SU-DHL-6 (cell line): ENCODE measurements around the gene MUC5B.

Experiments
- H2AFZ ChIP-seq: fragments of 200-600 bp; sonication (generic); 2 replicates; pipeline ENCODE4 v1.6.1; 2014; ENCODE audit warnings: low read depth, mild to moderate bottlenecking, moderate library complexity, mixed read lengths, antibody characterized with exemption, low read length; ENCODE audit not compliant: severe bottlenecking
- H3F3A ChIP-seq: fragments of 200-600 bp; shearing (Covaris generic); 2 replicates; pipeline ENCODE4 v1.6.0; 2016; ENCODE audit warnings: antibody characterized with exemption, mild to moderate bottlenecking; ENCODE audit not compliant: insufficient read depth
- H3K27ac ChIP-seq: fragments of 200-600 bp; sonication (generic); 2 replicates; pipeline ENCODE4 v1.5.1; 2016; ENCODE audit warnings: low read depth, mild to moderate bottlenecking, low read length, moderate library complexity, mixed read lengths
- H3K27me3 ChIP-seq: fragments of 200-600 bp; sonication (generic), shearing (Covaris generic); 2 replicates; pipeline ENCODE4 v1.6.0; 2014; ENCODE audit warnings: mild to moderate bottlenecking, low read length
- H3K36me3 ChIP-seq: fragments of 200-600 bp; sonication (generic); 2 replicates; pipeline ENCODE4 v1.6.1; 2014; ENCODE audit warnings: mild to moderate bottlenecking, low read length, mixed read lengths
- H3K4me2 ChIP-seq: fragments of 300-600, 200-600 bp; shearing (Covaris generic), sonication (generic); 2 replicates; pipeline ENCODE4 v1.6.0; 2014; ENCODE audit warnings: low read length, low read depth, mild to moderate bottlenecking; ENCODE audit not compliant: poor library complexity, severe bottlenecking
- H3K4me3 ChIP-seq: fragments of 200-600 bp; sonication (generic); 2 replicates; pipeline ENCODE4 v1.5.1; 2014; ENCODE audit warnings: antibody characterized with exemption, low read length, mild to moderate bottlenecking, mixed read lengths; ENCODE audit not compliant: insufficient read depth, poor library complexity, severe bottlenecking
- H3K79me2 ChIP-seq: fragments of 200-600 bp; sonication (generic); 2 replicates; pipeline ENCODE4 v1.6.1; 2014; ENCODE audit warnings: mild to moderate bottlenecking, low read length, moderate library complexity; ENCODE audit not compliant: insufficient read depth
- H3K9ac ChIP-seq: fragments of 200-600 bp; sonication (generic); 2 replicates; pipeline ENCODE4 v1.7.0; 2014; ENCODE audit warnings: mild to moderate bottlenecking, low read length
- H3K9me2 ChIP-seq: fragments of 200-600 bp; sonication (generic); replicated peaks from 2 replicates; pipeline ENCODE4 v1.6.1; 2014; ENCODE audit warnings: low read length; ENCODE audit not compliant: insufficient read depth
- H3K9me3 ChIP-seq: fragments of 200-600 bp; sonication (generic); 2 replicates; pipeline ENCODE4 v1.6.1; 2014; ENCODE audit warnings: low read length, mixed read lengths; ENCODE audit not compliant: insufficient read depth
- H4K20me1 ChIP-seq: fragments of 200-600 bp; sonication (generic); 2 replicates; pipeline ENCODE4 v1.6.1; 2014; ENCODE audit warnings: low read depth, mild to moderate bottlenecking, antibody characterized with exemption, low read length, moderate library complexity, mixed read lengths
- CTCF ChIP-seq: fragments of 200-600 bp; sonication (generic); IDR thresholded peaks from one replicate; pipeline ENCODE4 v1.5.1; 2017; ENCODE audit warnings: antibody characterized with exemption, mild to moderate bottlenecking, low read length, moderate library complexity; ENCODE audit not compliant: insufficient read depth, poor library complexity, severe bottlenecking
- EZH2phosphoT487 ChIP-seq: fragments of 200-600 bp; sonication (generic), shearing (Covaris generic); conservative IDR thresholded peaks from 2 replicates; pipeline ENCODE4 v1.6.1; 2018; ENCODE audit warnings: mild to moderate bottlenecking, antibody characterized with exemption, low read length, moderate library complexity, mixed read lengths

MUC5B gene

DNA sequence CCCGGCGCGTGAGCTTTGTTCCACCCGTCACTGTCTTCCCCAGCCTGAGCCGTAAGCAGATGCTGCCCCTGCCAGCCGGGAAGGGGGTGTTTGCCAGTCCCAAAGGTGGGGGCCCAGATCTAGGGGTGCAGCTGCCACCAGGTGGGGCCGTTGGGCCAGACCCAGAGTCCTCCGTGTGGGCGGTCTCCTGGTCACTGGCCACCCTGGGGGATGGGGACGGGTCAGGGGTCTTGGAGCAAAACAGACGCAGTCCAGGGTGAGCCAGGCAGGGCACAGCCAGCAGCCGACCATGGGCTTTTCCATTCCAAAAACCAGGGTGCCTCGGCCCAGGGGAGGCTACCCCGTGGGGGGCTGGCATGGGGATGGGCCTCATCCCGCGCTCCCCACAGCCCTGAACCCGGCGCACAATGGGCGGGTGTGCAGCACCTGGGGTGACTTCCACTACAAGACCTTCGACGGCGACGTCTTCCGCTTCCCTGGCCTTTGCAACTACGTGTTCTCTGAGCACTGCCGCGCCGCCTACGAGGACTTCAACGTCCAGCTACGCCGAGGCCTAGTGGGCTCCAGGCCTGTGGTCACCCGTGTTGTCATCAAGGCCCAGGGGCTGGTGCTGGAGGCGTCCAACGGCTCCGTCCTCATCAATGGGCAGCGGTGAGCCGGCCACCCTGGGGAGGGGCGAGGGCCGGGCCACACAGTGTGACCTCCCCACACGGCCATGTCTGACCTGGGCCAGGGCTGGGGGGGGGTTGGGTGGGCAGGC is 3.5 kb downstream of the MUC5B start:
- Histone ChIP-seq H3F3A (no peaks in the 10 kb centered on the region), H3K9ac (no peak overlapping the region), H3K4me2 (no peak overlapping the region), H3K4me3 (no peak overlapping the region), H3K9me2 (no peaks in the 10 kb centered on the region), H3K36me3 (no peaks in the 10 kb centered on the region), H3K79me2 (no peaks in the 10 kb centered on the region), H3K27ac (no peak overlapping the region), H3K9me3 (no peaks in the 10 kb centered on the region), H3K27me3 (no peaks in the 10 kb centered on the region), H2AFZ (no peak overlapping the region), H4K20me1 (no peaks in the 10 kb centered on the region)
- TF ChIP-seq CTCF (no peak), EZH2phosphoT487 (no peak)

DNA sequence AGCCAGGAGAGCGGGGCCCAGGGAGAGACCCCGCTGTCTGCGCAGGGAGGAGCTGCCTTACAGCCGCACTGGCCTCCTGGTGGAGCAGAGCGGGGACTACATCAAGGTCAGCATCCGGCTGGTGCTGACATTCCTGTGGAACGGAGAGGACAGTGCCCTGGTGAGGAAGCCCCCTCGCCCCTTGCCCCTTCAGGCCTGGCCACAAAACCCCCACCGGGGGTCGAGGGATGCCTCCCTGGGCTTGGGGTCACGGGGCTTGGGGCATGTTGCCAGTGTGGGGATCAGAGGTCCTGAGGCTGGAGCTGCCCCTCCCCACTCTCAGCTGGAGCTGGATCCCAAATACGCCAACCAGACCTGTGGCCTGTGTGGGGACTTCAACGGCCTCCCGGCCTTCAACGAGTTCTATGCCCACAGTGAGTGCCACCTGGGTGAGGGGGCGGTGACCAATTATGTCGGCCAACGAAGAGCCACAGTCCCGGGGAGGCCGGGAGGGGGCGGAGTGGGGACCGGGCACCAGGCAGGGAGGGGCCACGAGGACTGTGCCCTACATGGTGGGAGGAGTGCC is 4.2 kb downstream of the MUC5B start:
- no peaks in the 10 kb centered on the region for H3K27me3 ChIP-seq

DNA sequence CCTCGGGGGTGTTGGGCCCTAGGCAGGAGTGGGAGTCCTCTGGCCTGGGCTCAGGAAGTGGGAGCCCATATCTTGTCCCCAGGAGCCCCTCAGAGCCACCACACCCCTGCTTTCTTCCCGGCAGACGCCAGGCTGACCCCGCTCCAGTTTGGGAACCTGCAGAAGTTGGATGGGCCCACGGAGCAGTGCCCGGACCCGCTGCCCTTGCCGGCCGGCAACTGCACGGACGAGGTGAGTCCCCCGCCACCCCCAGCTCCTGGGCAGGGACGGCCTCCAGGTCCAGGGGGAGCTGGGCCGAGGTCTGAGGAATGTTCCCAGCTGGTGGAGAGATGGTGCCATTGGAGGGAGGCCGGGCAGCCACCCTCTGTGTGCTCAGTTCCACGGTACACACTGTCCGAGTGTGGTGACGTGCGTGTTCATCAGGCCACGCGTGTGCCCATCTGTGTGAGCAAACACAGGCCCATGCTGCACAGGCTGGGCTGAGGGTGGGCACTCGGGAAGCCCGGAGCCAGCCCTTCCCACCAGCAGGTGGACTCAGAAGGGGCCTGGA is 4.8 kb downstream of the MUC5B start:
- no peaks in the 10 kb centered on the region for H3K9me3 ChIP-seq
- no peaks in the 10 kb centered on the region for H3K27me3 ChIP-seq

More for the DNA sequence above, 4.2 kb downstream of the MUC5B start:
- no peaks in the 10 kb centered on the region for H3K79me2 ChIP-seq
- H3K9me3 ChIP-seq: no peaks in the 10 kb centered on the region
- no peak overlapping the region for H2AFZ ChIP-seq
- H3K36me3 ChIP-seq: no peaks in the 10 kb centered on the region
- H3K27ac ChIP-seq: no peak overlapping the region
- no peaks in the 10 kb centered on the region for H3F3A ChIP-seq
- H3K4me3 ChIP-seq: no peak overlapping the region
- no peak overlapping the region for H3K4me2 ChIP-seq
- TF ChIP-seq EZH2phosphoT487 (no peak), CTCF (no peak)
- no peaks in the 10 kb centered on the region for H3K9me2 ChIP-seq
- H4K20me1 ChIP-seq: no peaks in the 10 kb centered on the region
- H3K9ac ChIP-seq: no peak overlapping the region

More for the DNA sequence above, 4.8 kb downstream of the MUC5B start:
- Histone ChIP-seq H2AFZ (no peak overlapping the region), H3K4me2 (no peak overlapping the region), H3F3A (no peaks in the 10 kb centered on the region), H3K4me3 (no peak overlapping the region), H4K20me1 (no peaks in the 10 kb centered on the region), H3K9me2 (no peaks in the 10 kb centered on the region), H3K9ac (no peak overlapping the region), H3K27ac (no peak overlapping the region), H3K36me3 (no peaks in the 10 kb centered on the region), H3K79me2 (no peaks in the 10 kb centered on the region)
- TF ChIP-seq CTCF: no peak
- no peak for TF ChIP-seq EZH2phosphoT487
